D721Med (cell line): ENCODE results near the gene PACSIN2.

Experiments used
- DNase-seq: peaks from one replicate; pipeline ENCODE4 v3.0.0; 2011; ENCODE audit warnings: low spot score; ENCODE audit not compliant: insufficient read length
- FAIRE-seq: peaks from 2 replicates; lab custom pipeline; 2011; peaks lifted over from hg19 to GRCh38; lab: Jason Lieb, UNC
- CTCF ChIP-seq: IDR thresholded peaks from 2 replicates; pipeline ENCODE4 v1.5.1; 2012; ENCODE audit warnings: mild to moderate bottlenecking, control low read depth; ENCODE audit not compliant: insufficient read depth; ENCODE audit errors: missing control alignments

Gene PACSIN2

GRCh38 chr22:42879371-42880021 is 135.5 kb downstream of the PACSIN2 start:
- TF ChIP-seq CTCF: no peak
- no peak for DNase-seq
- no peak for FAIRE-seq

DNA sequence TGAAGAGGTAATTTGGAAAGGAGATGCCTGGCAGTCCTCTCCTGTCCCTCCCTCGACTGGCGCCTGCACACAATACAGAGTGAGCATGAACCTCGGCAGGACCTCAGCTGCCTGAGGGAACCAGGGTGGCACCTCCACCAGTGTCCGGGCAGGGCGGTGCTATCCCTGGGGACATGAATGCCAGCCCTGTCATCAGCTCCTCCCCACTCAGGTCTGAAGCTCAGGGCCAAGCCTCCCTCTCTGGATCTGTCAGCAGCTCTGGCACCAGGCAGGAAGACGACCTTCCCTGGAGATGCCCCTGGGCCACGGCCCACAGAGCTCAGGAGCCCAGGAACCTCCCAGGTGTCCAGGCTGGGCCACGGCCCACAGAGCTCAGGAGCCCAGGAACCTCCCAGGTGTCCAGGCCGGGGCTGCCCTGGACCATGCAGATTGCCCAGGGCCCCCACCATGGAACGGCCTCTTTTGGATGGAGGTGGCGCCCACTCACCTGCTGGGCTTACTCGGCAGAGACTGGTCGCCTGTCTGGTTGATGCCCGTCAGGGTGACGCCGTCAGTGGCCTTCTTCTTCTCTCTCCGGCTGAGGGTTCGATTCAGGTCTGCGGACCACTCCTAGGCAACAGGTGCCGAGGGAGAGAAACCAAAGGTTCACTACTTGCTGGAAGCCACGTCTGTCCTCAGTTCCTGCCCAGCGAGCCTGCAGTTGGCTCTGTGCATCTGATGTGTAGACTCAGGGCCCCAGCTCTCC is 136.2 kb downstream of the PACSIN2 start:
- FAIRE-seq: no peak
- TF ChIP-seq CTCF: no peak
- DNase-seq: no peak

- FAIRE-seq (no peak), DNase-seq (no peak)
- no peak for TF ChIP-seq CTCF
Observed at GRCh38 chr22:42877597-42878340, 137.2 kb downstream of the PACSIN2 start.

DNA sequence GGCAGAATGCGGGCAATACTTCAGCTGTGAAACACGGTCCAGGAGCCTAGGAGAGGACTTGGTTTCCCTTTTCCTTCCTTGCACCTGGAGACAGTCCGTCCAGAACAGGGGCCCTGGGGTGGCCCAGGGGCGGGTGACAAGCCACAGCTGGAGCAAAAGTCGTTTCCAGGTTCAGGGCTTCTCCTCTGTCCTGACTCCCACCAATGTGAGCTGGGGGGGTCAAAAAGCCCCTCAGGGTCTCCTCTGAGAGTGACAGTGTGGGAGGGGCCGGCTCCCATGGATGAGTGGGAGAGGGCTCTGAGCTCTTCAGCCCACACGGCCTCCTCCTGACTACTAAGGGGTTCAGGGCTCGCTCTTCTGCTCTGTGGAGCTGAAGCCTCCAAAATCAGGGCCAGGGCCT is 137.8 kb downstream of the PACSIN2 start:
- DNase-seq (no peak), FAIRE-seq (no peak)
- TF ChIP-seq CTCF: no peak

- FAIRE-seq (no peak), DNase-seq (no peak)
Observed at GRCh38 chr22:42876041-42876440, 138.9 kb downstream of the PACSIN2 start.

DNA sequence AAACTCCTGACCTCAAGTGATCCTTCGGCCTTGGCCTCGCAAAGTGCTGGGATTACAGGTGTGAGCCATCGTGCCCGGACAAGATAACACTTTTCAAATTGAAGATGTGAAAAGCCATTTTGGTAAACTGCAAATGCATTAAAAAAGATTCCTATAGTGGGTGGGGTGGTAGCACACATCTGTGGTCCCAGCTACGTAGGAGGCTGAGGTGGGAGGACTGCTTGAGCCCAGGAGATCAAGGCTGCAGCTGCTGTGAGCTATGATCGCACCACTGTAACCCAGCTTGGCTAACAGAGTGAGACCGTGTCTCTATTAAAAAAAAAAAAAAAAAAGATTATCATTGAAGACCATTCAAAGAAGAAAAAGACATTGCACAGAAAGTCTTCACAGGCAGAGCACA is 140.9 kb downstream of the PACSIN2 start:
- TF ChIP-seq CTCF: no peak
- no peak for DNase-seq
- no peak for FAIRE-seq

More at GRCh38 chr22:42876041-42876440, 138.9 kb downstream of the PACSIN2 start:
- no peak for TF ChIP-seq CTCF
